DMS153 treated with DMSO at 0.1 percent for 48 hours (cell line): Measurements from ENCODE around the gene TOMM22.

Experiments used
- DNase-seq: peaks from one replicate; lab custom pipeline; 2025; ENCODE audit not compliant: unreplicated experiment; lab: John Stamatoyannopoulos, UW

The TOMM22 gene

GRCh38 chr22:38733329-38733723, 51.6 kb downstream of the TOMM22 start:
- peak; percentile 4 for DNase-seq

- DNase-seq, result no peak
Measured at GRCh38 chr22:38733724-38734381, 52.1 kb downstream of the TOMM22 start.

GRCh38 chr22:38734421-38735100, 52.8 kb downstream of the TOMM22 start:
- DNase-seq, result no peak
